ENCODE data around the gene TRIM16.

DNA sequence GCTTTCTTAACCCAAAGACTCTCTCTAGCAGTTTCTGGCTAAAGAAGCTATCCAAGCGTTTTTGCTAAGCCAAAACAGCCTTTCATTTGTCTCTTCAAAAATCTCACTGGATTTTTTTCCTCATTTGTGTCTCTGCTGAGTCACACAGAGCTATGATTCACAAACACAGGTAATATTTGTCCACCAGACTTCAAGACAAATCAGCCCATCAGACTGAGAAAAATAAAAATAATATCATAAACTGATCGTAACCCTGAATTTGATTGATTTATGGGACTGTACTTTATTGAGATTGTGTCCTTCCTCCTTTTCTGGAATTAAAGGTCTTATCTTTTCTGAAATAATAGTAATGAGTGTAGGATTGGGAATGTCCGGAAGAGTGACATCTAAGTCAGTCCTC is 25.8 kb downstream of the TRIM16 start:
- TF ChIP-seq, protein P1, sequence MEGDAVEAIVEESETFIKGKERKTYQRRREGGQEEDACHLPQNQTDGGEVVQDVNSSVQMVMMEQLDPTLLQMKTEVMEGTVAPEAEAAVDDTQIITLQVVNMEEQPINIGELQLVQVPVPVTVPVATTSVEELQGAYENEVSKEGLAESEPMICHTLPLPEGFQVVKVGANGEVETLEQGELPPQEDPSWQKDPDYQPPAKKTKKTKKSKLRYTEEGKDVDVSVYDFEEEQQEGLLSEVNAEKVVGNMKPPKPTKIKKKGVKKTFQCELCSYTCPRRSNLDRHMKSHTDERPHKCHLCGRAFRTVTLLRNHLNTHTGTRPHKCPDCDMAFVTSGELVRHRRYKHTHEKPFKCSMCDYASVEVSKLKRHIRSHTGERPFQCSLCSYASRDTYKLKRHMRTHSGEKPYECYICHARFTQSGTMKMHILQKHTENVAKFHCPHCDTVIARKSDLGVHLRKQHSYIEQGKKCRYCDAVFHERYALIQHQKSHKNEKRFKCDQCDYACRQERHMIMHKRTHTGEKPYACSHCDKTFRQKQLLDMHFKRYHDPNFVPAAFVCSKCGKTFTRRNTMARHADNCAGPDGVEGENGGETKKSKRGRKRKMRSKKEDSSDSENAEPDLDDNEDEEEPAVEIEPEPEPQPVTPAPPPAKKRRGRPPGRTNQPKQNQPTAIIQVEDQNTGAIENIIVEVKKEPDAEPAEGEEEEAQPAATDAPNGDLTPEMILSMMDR (conservative IDR thresholded peaks at IDR 0.05; ENCODE audit: low read length), result no peak
- TF ChIP-seq EZH2phosphoT487 (IDR thresholded peaks at IDR 0.05; ENCODE audit: borderline replicate concordance), result no peak

Data from Loucy (cell line).